Measurements from ENCODE around the gene PALM2AKAP2. TPM values are rescaled to one million over a fixed set of nuclear protein-coding genes. Genes with fewer than 3 reads are reported as not detected.

The PALM2AKAP2 gene
- total and polyA plus RNA-seq, 2 donors from 2014 or later, result 0.26 to 10.6 TPM

DNA sequence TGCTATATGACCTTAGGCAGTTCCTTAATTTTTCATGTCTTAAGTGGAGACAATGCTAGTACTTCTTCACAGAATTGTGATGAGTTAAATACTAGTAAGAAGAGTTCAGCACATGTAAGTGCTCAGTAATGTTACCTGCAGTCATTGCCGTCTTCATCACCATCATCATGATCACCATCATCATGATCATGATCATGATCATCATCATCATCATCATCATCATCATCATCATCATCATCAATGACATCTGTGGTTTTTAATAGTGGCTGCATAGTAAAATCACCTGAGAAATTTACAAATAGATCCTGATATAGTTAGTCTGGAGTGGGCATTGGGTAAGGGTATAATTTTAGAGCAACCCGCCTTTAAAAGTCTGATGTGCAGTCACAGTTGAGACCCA, 14.7 kb upstream of the PALM2AKAP2 start:
- no peak for FAIRE-seq

DNA sequence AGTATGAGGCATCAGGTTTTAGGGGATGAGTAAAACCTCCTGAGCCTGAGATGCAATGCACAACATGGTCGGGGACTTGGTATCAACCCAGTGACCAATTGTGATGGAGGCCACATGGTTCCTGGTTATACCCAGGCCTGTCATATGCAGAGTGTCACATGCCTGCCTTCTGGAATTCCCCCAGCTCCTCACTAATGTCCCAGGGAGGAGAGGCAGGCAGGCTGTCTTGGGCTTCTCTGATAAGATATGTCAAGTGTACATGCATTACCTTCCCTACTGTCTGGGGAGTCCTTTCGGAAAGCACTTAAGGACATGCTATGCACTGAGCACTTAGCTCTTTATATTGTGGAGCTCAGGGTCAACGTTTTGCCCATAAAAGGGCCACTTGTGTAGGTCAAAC, 14.2 kb upstream of the PALM2AKAP2 start:
- Histone ChIP-seq H3K9ac (ENCODE audit: low read length in 3 of 3) (no peak overlapping the region), H3K4me3 (ENCODE audit: low read length in 3 of 3) (no peak overlapping the region), H3K9me3 (ENCODE audit: control insufficient read depth in 2 of 3, insufficient read depth in 1 of 3, low read length in 3 of 3) (no peaks in the 10 kb centered on the region), H3K4me1 (ENCODE audit: control insufficient read depth in 2 of 3, insufficient read depth in 2 of 3, low read depth in 1 of 3, low read length in 3 of 3) (no peaks in the 10 kb centered on the region), H3K27me3 (ENCODE audit: control insufficient read depth, insufficient read depth, low read length) (no peaks in the 10 kb centered on the region), H3K36me3 (ENCODE audit: control insufficient read depth in 2 of 3, insufficient read depth in 3 of 3, low read length in 3 of 3) (no peaks in the 10 kb centered on the region), H3K27ac (ENCODE audit: low read depth in 2 of 2, low read length in 2 of 2) (no peak overlapping the region)
- DNase-seq (no peak), FAIRE-seq (no peak)
- TF ChIP-seq CTCF (IDR thresholded peaks at IDR 0.05; ENCODE audit: borderline replicate concordance, extremely low read depth, insufficient read depth), result no peak
- intact Hi-C loops (cut with DNase I), result no loop called here

More for the DNA sequence above, 14.7 kb upstream of the PALM2AKAP2 start:
- Histone ChIP-seq H3K36me3 (ENCODE audit: control insufficient read depth in 2 of 3, insufficient read depth in 3 of 3, low read length in 3 of 3) (no peaks in the 10 kb centered on the region), H3K9me3 (ENCODE audit: control insufficient read depth in 2 of 3, insufficient read depth in 1 of 3, low read length in 3 of 3) (no peaks in the 10 kb centered on the region), H3K27me3 (ENCODE audit: control insufficient read depth, insufficient read depth, low read length) (no peaks in the 10 kb centered on the region), H3K4me3 (ENCODE audit: low read length in 3 of 3) (no peak overlapping the region), H3K9ac (ENCODE audit: low read length in 3 of 3) (no peak overlapping the region), H3K4me1 (ENCODE audit: control insufficient read depth in 2 of 3, insufficient read depth in 2 of 3, low read depth in 1 of 3, low read length in 3 of 3) (no peaks in the 10 kb centered on the region), H3K27ac (ENCODE audit: low read depth in 2 of 2, low read length in 2 of 2) (no peak overlapping the region)
- no peak for TF ChIP-seq CTCF (IDR thresholded peaks at IDR 0.05; ENCODE audit: borderline replicate concordance, extremely low read depth, insufficient read depth)
- DNase-seq, result no peak
- intact Hi-C loops (cut with DNase I), result no loop called here

DNA sequence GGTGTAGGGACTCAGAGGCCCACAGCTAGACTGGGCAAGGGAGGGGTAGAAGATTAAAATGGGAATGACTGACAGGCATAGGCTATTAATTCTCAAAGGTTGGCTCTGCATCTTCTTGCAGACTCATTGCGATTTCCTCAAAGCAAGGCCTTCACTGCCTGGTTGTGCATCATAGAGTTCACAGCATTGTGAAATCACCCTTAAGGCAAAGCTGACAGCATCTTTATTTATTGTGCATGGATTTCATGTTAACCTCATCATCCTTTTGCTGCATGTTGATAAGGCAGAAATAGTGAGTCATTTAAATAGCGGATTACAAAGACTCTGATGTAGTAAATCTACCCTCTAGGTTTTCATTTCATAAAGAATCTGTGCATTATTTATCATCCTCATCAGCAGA, 13.6 kb upstream of the PALM2AKAP2 start:
- no peaks in the 10 kb centered on the region for H3K27me3 ChIP-seq (ENCODE audit: control insufficient read depth, insufficient read depth, low read length)
- H3K4me3 ChIP-seq (ENCODE audit: low read length in 3 of 3), result no peak overlapping the region
- intact Hi-C loops (cut with DNase I), result no loop called here
- no peak overlapping the region for H3K27ac ChIP-seq (ENCODE audit: low read depth in 2 of 2, low read length in 2 of 2)
- H3K4me1 ChIP-seq (ENCODE audit: control insufficient read depth in 2 of 3, insufficient read depth in 2 of 3, low read depth in 1 of 3, low read length in 3 of 3), result peaks cover 0 to 2% (median 0%) of the 10 kb centered on the region in 3 donors
- no peak overlapping the region for H3K9ac ChIP-seq (ENCODE audit: low read length in 3 of 3)
- no peaks in the 10 kb centered on the region for H3K9me3 ChIP-seq (ENCODE audit: control insufficient read depth in 2 of 3, insufficient read depth in 1 of 3, low read length in 3 of 3)
- DNase-seq (no peak), FAIRE-seq (no peak)
- H3K36me3 ChIP-seq (ENCODE audit: control insufficient read depth in 2 of 3, insufficient read depth in 3 of 3, low read length in 3 of 3), result no peaks in the 10 kb centered on the region
- no peak for TF ChIP-seq CTCF (IDR thresholded peaks at IDR 0.05; ENCODE audit: borderline replicate concordance, extremely low read depth, insufficient read depth)

- no peak for TF ChIP-seq CTCF (IDR thresholded peaks at IDR 0.05; ENCODE audit: borderline replicate concordance, extremely low read depth, insufficient read depth)
- H3K4me3 ChIP-seq (ENCODE audit: low read length in 3 of 3), result no peak overlapping the region
- DNase-seq (no peak), FAIRE-seq (no peak)
- no peaks in the 10 kb centered on the region for H3K9me3 ChIP-seq (ENCODE audit: control insufficient read depth in 2 of 3, insufficient read depth in 1 of 3, low read length in 3 of 3)
- H3K27ac ChIP-seq (ENCODE audit: low read depth in 2 of 2, low read length in 2 of 2), result no peak overlapping the region
- intact Hi-C loops (cut with DNase I), result no loop called here
- H3K4me1 ChIP-seq (ENCODE audit: control insufficient read depth in 2 of 3, insufficient read depth in 2 of 3, low read depth in 1 of 3, low read length in 3 of 3), result peaks cover 0 to 2% (median 0%) of the 10 kb centered on the region in 3 donors
- no peak overlapping the region for H3K9ac ChIP-seq (ENCODE audit: low read length in 3 of 3)
- H3K36me3 ChIP-seq (ENCODE audit: control insufficient read depth in 2 of 3, insufficient read depth in 3 of 3, low read length in 3 of 3), result no peaks in the 10 kb centered on the region
- H3K27me3 ChIP-seq (ENCODE audit: control insufficient read depth, insufficient read depth, low read length), result no peaks in the 10 kb centered on the region
These were observed 12.6 kb upstream of the PALM2AKAP2 start for GRCh38 chr9:109767404-109767803.

Data from kidney (tissue), 14 donors.